Stimulated activated CD4-positive, alpha-beta T cell treated with anti-CD3 and anti-CD28 coated beads, Interleukin-4, amount 100 ng/mL, for 48 hours (primary cell): ENCODE data around the gene PLIN4.
A peak's percentile ranks its signal among the peaks of the same experiment; 100 is the strongest.
"Not testable (repeated sequence)": the region's sequence is repeated elsewhere in the genome, so short reads cannot be mapped to it uniquely, and the experiment has no call there.

Experiments used
- DNase-seq, 2 donors: peaks; one replicate each; pipeline ENCODE4 v3.0.0-alpha.2; 2020; ENCODE audit warnings: low read depth in 2 of 2

The PLIN4 gene

DNA sequence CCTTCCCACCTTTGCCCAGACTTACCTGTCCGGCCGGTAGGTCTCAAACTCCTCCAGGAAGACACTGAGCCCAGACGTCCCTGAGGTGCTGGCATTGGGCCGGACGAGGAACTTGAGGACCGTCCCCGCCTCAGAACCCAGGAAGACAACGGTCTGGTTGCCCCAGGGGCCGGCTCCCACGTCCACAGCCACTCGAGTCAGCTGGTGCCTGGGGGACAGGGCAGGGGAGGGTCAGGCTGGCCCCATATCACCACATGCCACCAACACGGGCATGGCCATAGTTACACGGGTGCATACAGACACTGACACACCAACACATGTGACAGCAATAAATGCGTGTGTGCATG lies 29.9 kb upstream of the PLIN4 start:
- no peak for DNase-seq

DNA sequence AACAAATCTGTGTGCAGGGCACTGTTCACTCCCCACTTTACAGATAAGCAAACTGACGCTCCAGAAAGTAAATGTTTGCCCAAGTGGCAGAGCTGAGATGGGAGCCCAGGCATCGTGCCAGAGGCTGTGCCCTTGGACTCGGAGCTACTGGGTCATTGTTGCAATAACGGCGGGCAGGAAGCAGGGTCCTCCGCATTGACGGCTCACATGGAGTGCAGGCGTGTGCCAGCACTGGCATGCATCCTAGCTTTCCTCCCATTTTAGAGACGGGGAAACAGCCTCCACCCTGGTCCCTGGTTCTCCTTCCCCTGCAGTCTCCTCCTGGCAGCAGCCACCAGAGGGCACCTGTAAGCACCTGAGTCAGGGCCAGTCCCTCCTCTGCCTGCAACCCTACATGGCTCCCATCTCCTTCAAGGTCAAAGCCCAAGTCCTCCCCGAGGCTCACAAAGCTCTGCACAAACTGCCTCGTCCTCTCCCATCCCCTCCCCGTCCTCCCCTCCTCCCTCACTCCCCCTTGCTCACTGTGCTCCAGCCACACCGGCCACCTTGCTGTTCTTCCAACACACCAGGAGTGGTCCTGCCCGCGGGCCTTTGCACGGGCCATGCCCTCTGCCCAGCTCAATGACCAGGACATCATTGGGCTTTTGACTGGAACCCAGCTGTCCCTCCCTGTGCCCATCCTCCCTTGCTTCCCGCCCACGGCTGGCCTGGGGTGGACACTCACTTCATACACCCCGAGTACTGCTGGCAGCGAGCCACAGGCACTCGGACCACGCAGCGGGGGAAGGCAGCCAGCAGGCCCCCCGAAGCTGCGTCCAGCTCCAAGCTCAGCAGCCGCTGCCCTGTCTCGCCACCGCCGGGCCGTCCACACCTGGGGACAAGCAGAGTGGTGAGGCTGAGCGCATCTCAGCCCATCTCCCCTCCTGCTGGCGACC lies 29.3 kb upstream of the PLIN4 start:
- no peak for DNase-seq

DNA sequence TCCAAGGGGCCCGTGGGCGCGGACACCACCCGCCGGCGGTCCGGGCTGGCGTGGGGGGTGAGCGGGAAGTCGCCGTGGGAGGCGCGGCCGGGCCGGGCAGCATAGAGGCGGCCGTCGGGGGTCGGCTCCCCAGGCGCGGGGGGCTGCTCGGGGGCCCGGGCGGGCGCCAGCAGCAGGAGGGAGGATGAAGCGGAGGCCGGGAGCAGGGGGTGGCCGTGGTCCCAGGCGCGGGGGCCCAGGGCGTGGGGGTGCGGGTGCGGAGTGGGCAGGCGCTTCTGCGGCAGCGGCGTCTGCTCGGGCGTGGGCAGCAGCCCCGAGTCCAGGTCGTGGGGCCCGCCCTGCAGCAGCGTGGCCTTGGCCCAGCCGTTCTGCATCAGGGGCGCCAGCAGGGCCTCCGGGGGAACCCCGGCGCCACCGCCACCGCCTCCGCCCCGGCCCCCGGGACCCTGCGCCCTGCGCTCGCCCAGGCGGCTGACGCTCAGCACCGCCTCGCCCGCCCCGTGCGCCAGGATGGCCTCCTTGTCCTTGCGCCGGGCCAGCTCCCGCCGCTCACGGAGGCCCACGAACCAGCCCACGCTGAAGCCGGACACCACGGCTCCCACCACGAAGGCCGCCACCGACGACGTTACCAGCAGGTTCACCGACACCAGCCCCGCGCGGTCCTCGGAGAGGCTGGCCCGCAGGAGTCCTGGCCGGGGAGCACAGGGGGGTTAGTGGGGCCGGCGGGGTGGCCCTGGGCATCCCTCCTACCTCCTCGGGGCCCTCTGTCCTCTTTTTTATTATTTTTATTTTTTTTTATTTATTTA lies 25.8 kb upstream of the PLIN4 start:
- no peak for DNase-seq

DNA sequence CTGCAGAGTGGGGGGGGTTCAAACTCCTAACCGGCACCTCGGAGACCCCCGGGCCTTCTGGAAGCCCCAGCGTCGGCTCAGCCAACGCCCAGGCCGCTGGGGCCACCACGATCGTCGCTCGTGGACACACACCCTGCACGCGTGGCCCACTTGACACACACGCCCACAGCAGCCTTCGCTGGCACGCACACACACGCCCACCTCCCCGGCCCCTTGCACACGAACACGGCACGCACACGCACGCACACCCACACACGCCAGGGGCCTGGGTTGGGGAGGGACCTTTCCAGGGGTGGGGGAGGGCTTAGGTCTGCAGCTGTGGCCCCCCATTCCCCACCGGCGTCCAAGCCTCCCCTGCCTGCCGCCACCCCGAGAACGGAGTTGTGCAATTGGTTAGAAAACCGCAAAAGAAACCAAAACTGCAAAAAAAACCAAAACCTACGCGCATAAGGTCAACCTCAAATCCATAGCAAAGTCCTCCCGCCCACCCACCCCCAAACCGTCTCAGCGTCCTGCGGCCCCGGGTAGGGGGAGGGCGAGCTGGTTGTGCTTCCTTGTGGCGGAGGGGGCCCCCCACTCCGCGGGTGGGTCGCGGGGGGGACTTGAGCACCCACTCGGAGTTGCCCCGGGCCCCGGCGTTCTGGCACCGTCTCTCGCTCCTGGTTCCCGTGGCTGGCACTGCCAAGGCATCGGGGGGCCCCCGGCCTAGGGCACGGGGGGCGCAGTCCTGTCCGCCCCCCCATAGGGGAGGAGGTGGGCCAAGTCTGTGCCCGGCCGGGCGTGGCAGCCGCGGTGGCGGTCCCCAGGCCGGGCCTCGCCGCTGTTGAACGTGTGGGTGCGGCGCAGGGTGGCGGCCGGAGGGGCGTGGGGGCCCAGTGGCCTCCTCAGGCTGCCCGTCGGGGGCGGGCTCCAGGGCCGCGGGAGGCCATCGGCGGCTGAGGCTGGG lies 24.9 kb upstream of the PLIN4 start:
- no peak for DNase-seq

DNA sequence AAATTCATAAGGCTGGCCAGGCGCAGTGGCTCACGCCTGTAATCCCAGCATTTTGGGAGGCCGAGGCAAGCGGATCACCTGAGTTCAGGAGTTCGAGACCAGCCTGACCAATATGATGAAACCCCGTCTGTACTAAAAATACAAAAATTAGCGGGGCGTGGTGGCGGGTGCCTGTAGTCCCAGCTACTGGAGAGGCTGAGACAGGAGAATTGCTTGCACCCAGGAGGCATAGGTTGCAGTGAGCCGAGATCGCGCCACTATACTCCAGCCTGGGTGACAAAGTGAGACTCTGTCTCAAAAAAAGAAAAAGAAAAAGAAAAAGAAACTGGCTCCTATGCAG lies 23.5 kb upstream of the PLIN4 start:
- not testable (repeated sequence) for DNase-seq

DNA sequence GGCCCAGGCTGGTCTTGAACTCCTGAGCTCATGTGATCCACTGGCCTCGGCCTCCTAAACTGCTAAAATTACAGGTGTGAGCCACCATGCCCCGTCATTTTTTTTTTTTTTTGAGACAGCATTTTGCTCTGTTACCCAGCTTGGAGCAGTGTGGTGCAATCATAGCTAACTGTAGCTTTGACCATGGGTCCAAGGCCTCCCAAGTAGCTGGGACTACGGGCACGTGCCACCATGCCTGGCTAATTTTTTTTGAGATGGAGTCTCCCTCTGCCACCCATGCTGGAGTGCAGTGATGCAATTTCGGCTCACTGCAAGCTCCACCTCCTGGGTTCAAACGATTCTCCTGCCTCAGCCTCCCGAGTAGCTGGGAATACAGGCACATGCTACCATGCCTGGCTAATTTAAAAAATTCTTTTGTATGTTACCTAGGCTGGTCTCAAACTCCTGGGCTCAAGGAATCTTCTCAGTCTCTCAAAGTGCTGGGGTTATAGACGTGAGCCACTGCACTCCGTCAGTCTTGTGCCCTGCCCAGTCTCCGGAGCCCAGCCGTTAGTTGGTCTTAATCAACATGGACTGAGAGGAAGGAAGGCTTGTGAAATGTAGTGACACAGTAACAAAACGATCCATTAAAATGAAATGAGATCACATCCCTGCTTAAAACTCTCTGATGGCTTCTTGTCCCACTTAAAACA lies 23.0 kb upstream of the PLIN4 start:
- DNase-seq = no peak

DNA sequence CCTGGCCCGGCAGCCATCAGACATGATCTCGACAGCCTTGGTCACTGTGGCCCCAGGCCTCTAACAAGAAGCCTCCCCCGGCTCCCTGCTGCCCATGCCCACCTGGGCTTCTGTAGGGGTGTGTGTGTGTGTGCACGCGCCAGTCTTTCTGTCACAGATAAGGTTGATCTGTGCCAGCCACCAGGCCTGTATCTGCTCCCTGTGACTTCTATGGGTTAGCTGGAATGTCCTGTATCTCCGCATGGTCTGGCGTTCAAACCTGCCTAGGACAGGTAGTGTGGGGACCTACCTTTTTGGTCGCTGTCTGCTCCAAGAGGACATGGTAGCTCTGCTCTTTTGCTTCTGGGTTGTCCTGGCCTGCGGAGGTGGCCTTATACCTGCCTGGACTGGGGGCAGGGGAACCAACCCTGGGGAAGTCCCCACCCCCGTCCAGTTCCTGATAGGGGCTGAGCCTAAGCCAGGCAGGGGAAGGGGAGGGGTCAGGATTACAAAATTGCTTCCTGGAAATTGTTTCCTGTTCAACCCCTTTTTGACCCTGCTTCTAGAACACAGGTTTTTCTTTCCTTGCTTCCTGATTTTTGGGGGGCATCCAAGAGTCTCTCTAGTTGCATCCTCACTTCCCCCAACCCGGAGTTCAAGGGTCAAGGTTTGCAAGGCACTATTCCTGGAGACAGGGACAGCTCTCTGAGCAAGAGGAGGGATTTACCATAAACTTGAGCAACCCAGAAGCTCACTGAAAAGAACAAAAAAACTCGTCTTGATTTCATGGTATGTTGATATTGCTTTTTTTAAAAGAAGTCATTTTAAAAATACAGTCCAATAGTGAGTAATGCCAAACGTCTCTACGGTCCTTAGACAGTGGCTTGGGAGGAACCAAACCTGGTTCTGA lies 21.7 kb upstream of the PLIN4 start, which contains the start of gene LRG1:
Gene LRG1 (minus strand): TSS at position 344 of the 889 bp plus-strand sequence. CDS start 23 bp downstream, at position 321.
- DNase-seq = no peak

DNA sequence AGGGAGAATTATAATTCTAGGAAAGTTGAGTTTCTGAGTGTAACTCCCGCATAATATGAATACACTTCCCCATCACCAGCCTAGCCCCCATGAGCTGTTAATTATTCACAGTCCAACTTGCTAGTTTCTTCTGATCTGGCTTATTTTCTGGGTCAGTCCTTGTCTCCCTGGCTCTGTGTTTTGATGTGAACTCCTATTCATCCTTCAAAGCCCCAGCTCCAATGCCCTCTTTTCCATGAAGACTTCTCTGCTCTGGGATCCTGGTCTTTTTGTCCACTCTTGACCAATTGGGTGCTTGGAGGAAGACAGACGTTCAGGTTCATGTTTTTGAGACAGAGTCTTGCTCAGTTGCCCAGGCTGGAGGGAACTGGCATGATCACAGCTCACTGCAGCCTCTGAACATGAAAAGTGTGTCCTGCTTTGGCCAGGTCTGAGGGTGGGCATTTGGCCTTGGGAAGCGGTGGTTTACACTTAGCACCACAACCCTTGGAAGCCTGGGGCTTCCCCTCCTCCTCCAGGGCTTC lies 20.9 kb upstream of the PLIN4 start:
- no peak for DNase-seq

DNA sequence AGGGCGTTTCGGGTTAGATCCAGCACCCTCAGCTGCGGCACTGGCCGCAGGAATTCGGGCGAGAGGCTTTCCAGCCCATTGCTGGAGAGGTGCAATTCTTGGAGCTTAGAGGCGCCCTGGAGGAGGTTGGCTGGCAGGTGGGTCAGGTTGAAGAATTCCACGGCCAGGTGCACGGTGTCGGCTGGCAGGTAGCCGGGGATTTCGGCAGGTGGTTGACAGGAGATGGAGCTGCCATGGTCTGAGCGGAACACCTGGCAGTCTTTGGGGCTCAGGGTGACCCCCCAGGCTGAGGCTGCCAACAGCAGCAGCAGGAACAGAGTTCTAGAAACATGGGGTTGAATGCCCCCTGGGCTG lies 20.3 kb upstream of the PLIN4 start:
- DNase-seq = no peak

DNA sequence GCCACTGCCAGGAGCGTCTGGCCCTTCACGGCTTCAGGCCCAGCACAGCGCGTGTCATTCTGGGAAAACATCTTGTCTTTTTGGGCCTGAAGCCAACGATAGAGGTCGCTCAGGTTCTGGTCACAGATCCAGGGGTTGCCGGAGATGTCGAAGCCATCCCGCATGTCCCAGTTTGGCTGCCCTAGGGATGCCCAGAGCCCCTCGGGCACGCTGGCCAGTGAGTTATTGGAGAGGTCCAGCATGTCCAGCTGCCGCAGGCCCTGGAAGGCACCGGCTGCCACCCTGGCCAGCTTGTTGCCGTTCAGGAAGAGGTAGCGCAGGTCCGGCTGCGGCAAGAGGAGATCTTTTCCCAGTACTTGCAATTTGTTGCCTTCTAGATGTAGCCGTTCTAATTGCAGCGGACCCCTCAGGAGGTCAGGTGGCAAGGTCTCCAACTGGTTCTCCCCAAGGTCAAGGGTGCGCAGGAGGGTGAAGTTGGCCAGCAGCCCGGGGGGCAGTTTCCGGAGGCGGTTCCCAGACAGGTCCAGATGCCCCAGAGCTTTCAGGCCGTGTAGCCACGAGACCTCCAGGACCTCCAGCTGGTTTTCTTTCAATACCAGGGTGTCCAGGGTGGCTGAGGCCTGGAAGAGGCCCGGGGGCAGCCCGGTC lies 19.8 kb upstream of the PLIN4 start:
- no peak for DNase-seq

DNA sequence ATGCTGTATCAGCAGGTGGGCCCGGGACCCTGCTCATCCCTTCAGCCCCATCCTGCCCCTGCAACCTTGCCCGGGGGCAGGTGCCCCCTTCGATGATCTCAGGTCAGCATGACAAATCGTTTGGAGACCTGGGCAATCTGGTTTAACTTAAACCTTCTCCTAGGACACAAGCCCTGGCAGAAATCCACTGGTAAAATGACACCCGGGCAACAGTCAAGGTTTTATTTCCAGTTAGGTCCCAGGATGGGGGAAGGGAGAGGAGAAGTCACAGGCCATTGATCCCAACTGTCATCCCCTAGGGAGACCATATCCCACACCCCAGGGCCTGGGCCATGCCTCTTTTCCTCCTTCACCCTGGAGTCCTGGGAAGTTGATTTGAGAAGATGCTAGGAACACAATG lies 18.5 kb upstream of the PLIN4 start:
- DNase-seq = no peak

DNA sequence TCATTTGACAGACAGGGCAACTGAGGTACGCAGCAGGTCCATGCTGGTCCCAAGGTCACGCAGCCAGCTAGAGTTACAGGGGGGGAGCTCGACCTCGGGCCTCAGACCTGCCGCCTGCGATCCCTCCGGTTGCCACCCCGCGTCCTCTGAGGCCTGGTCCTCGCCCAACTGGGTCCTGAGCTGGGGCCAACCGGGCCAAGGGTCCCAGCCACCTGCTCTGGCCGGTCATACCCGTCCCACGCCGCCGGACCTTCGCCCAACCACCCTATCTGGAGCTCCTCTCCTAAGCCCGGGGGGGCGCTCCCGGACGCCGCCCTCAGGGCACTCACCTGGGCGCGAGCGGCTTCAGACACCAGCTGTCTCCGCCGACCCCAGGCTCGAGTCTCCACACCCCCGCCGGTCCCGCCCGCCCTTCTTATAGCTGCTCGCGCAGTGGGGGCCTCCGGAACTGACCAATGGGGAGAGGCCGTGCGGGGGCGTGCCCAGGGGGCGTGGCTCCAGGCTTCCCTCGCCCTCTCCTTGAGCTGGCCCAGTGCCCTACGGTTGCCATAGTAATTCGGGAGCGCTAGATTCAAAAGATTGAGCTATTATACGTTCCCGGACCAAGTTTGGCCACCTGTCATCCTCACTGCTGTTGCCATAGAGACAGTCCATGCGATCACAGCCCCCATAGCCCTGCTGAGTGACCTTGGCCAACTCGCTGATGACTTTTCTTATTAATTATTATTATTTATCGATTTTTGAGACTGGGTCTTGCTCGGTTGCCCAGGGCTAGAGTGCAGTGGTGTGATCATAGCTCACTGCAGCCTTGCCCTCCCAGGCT lies 16.8 kb upstream of the PLIN4 start, which contains the start of gene PLIN5:
Gene PLIN5 (minus strand): TSS at position 389 of the 823 bp plus-strand sequence. CDS start 1,150 bp downstream, outside the sequence.
- DNase-seq = peak; percentile 30 to 32

DNA sequence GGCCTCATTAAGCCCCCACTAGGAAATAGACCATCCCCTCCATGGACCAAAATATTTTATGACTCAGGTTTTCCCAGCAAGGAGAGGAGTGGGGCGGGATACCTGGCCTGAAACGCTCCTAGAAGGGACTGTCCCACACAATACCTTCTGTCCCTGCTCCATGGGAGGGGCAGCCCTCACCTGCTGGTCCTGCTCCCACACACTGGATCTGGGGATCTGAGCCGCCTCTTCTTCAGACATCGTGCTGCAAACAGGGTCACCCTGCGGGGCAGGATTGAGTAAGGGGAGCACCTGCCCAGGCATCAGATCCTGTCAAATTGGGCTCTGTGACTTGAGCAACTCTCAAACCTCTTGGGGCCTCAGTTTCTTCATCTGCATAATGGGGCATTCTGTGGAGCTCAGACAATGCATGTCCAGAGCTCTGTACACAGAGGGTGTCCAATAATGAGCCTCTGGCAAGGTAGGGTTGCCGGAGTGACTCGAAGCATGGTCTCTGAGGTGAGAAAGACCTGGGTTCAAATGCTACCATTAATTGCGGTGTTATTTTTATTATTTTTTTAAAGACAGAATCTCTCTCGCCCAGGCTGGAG lies 15.6 kb upstream of the PLIN4 start:
- no peak for DNase-seq

DNA sequence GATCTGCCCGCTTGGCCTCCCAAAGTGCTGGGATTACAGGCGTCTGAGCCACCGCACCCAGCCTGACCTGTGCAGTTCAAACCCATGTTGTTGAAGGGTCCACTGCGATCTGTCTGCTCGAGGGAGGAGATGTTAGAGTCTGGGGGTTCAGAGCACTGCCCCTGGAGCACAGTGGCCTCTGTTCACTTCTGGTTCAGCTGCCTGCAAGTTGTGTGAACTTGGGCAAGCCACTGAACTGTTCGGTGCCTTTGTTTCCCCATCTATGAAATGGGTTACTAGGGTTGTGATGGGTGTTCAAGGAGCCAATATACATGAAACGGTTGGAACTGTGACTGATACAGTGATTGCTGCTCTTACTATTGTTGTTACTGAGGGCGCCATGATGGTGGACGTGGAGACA lies 15.0 kb upstream of the PLIN4 start:
- no peak for DNase-seq

DNA sequence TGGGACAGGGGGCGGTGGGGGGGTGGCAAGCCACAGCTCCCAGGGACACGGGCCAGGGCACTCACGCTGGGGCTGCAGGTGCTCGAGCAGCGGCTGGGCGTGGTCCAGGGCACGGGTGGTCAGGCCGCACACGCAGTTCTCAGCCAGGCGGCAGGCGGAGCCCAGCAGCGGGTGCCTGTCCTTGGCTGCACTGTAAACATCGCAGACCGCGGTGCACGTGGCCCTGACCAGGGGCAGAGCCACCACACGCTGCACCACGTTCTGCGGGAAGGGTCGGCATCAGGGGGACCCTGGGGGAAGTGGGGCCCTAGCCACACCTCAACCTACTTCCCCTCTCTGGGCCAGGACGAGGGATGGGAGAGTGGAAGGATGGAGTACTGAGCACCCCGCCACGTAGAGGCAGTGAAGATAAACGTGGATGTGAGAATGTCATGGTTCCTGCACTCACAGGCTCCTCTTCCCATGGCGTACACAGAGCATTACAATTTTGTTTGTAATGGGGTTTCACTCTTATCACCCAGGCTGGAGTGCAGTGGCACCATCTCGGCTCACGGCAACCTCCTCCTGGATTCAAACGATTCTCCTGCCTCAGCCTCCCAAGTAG lies 13.4 kb upstream of the PLIN4 start:
- no peak for DNase-seq

DNA sequence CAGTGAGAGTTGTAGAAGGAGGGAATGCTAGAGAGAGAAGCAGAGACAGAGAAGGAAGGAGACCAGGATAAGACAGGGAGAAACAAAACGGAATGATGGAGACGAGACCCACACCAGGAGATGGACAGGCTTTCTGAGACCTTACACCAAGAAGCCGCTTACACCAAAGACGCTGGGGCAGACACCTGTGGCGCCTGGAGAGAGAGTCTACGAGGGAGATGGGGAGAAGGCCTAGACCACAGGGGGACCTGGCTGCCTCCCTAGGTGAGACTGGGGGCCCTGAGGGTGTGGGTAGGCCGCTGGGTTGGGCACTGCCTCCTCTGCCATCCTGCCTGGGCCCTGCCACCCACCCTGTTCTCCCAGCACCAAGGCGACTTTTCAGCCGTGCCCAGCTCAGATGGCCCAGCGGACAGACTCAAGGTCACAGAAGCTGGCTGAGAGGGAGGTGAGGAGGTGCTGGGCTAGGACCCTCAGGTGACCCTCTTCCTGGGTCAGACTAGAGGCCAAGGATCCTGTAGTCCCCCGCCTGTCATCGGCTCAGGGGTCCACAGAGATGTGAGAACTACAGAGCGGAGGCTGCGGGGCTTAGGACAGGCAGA lies 11.7 kb upstream of the PLIN4 start:
- DNase-seq = no peak

DNA sequence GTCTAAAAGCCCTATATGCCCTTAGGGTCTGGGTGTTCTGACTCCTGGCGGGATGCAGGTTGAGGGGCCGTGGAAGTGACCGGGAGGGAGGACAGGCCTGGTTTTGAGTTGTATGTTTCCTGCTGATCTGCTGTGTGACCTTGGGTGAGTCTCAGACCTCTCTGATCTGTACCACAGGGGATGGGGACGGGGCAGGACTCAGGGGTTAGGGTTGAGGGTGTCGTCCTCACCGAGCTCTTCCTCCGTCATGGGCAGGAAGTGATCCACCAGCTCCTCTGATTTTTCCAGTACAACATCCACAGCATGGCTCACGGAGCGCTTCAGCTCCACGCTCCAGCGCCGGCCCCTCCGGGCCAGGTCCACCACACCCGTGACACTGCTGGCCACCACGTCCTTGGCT lies 10.6 kb upstream of the PLIN4 start:
- no peak for DNase-seq
